Activated naive CD8-positive, alpha-beta T cell treated with anti-CD3 and anti-CD28 coated beads, Interleukin-2, amount 10 ng/mL, durations not matched to agents 7 days and 5 days (primary cell): ENCODE measurements around the gene METTL24. TPM values are rescaled to one million over a fixed set of nuclear protein-coding genes. Genes with fewer than 3 reads are reported as not detected.

Source experiments
- ATAC-seq: fragments of 150-1000 bp; cut with Tn5 transposase; one replicate; pipeline ENCODE4 v1.10.0; 2021; ENCODE audit warnings: low read depth, moderate library complexity
- POLR2A ChIA-PET: fragments of 350-600 bp; sonication (Branson Sonifier 250); formaldehyde crosslinking; loops from one replicate; lab custom pipeline; 2021; ENCODE audit warnings: antibody characterized with exemption; lab: Charles Lee
- DNase-seq: peaks from one replicate; pipeline ENCODE4 v3.0.0; 2021
- H3K27ac Mint-ChIP-seq: one replicate; pipeline ENCODE4 v1.8.0; 2022; ENCODE audit warnings: mild to moderate bottlenecking, mixed read lengths
- H3K27me3 Mint-ChIP-seq: one replicate; pipeline ENCODE4 v1.8.0; 2022; ENCODE audit warnings: mild to moderate bottlenecking, moderate library complexity, mixed read lengths
- H3K36me3 Mint-ChIP-seq: one replicate; pipeline ENCODE4 v1.8.0; 2021; ENCODE audit warnings: mild to moderate bottlenecking, mixed read lengths
- H3K4me1 Mint-ChIP-seq: one replicate; pipeline ENCODE4 v1.8.0; 2021; ENCODE audit warnings: mixed read lengths
- H3K4me3 Mint-ChIP-seq: one replicate; pipeline ENCODE4 v1.8.0; 2022; ENCODE audit warnings: mild to moderate bottlenecking, moderate library complexity, mixed read lengths
- H3K9me3 Mint-ChIP-seq: one replicate; pipeline ENCODE4 v1.8.0; 2021; ENCODE audit warnings: mixed read lengths
- total RNA-seq, 2 experiments: library from RNA; stranded (reverse); gene quantifications; one replicate each; pipeline ENCODE4 v1.2.3, GENCODE V29; 2021

Gene METTL24
- total RNA-seq, 2 experiments from 2014 or later: 0.55 to 1.4 TPM

DNA sequence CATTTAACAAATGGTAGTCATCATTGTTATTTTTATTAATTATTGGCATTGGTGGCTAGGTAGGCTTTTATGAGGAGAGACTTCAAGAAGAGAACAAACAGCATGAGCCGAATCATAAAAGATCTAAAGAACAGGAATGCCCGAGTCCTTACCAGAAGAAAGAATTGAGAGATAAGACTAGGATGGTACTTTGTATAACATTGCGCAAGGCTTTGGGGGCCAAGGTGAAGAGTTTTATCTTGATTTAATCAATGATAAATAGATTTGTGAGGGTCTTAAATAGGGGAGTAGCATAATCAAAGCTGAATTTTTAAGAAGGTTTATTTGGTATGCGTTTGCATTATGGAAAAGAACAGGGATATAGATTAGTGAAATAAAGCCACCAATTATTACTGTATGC lies 162.5 kb downstream of the METTL24 start:
- POLR2A ChIA-PET: no interaction called here
- peaks cover 19% of the 10 kb centered on the region for H3K36me3 Mint-ChIP-seq

More for the DNA sequence above, 162.5 kb downstream of the METTL24 start:
- DNase-seq: no peak
- Mint-ChIP-seq H3K27ac (no peak overlapping the region), H3K4me3 (no peak overlapping the region), H3K4me1 (peaks cover 2% of the 10 kb centered on the region), H3K27me3 (no peaks in the 10 kb centered on the region), H3K9me3 (no peaks in the 10 kb centered on the region)
- ATAC-seq: no peak

Other genes starting within 250 kb of the METTL24 start
- 1 to 10 TPM in 1 of 2 experiments, under 1 TPM in 1; 0.72 to 1.1 TPM for gene WASF1, start 178.7 kb downstream of the METTL24 start, total RNA-seq
- gene CDC40, start 177.9 kb downstream of the METTL24 start, total RNA-seq: 10 to 100 TPM; 30.2 to 33.3 TPM
- gene DDO, start 57.2 kb upstream of the METTL24 start, total RNA-seq: not detected
- gene SLC22A16, start 118.3 kb upstream of the METTL24 start, total RNA-seq: not detected